Neural progenitor cell (in vitro differentiated cells): ENCODE results near the gene NHEJ1. TPM values are rescaled to one million over a fixed set of nuclear protein-coding genes. Genes with fewer than 3 reads are reported as not detected.

Source experiments
- DNase-seq: peaks from one replicate; pipeline ENCODE4 v3.0.0-alpha.2; 2016; ENCODE audit warnings: low spot score
- H2AFZ ChIP-seq: fragments of 200-600 bp; sonication (generic); replicated peaks from 2 replicates; pipeline ENCODE4 v1.6.1; 2016; ENCODE audit warnings: antibody characterized with exemption
- H3F3A ChIP-seq: fragments of 200-600 bp; sonication (generic); 2 replicates; pipeline ENCODE4 v1.6.1; 2016; ENCODE audit warnings: antibody characterized with exemption, low read depth
- H3K27ac ChIP-seq: fragments of 200-600 bp; sonication (generic); 2 replicates; pipeline ENCODE4 v1.5.1; 2016; ENCODE audit warnings: mild to moderate bottlenecking
- H3K27me3 ChIP-seq: fragments of 200-600 bp; sonication (generic); 2 replicates; pipeline ENCODE4 v1.6.1; 2016; ENCODE audit warnings: mild to moderate bottlenecking, moderate library complexity
- H3K36me3 ChIP-seq: fragments of 200-600 bp; sonication (generic); 2 replicates; pipeline ENCODE4 v1.5.1; 2016
- H3K4me1 ChIP-seq: fragments of 200-600 bp; sonication (generic); 2 replicates; pipeline ENCODE4 v1.6.1; 2016; ENCODE audit warnings: mixed run types
- H3K4me2 ChIP-seq: fragments of 200-600 bp; sonication (generic); 2 replicates; pipeline ENCODE4 v1.6.1; 2016
- H3K4me3 ChIP-seq: fragments of 200-600 bp; sonication (generic); 2 replicates; pipeline ENCODE4 v1.5.1; 2016
- H3K79me2 ChIP-seq: fragments of 200-600 bp; sonication (generic); 2 replicates; pipeline ENCODE4 v1.6.1; 2016; ENCODE audit warnings: low read depth
- H3K9ac ChIP-seq: fragments of 200-600 bp; sonication (generic); 2 replicates; pipeline ENCODE4 v1.6.1; 2016
- H3K9me3 ChIP-seq: fragments of 200-600 bp; sonication (generic); 2 replicates; pipeline ENCODE4 v1.5.1; 2016; ENCODE audit warnings: low read depth
- H4K20me1 ChIP-seq: fragments of 200-600 bp; sonication (generic); 2 replicates; pipeline ENCODE4 v1.6.1; 2016; ENCODE audit warnings: low read depth
- H3K27ac Mint-ChIP-seq: 3 replicates; pipeline ENCODE4 v1.8.0; 2021; ENCODE audit warnings: mixed read lengths
- H3K27me3 Mint-ChIP-seq: 2 replicates; pipeline ENCODE4 v1.8.0; 2022; ENCODE audit warnings: low read depth, mild to moderate bottlenecking, inconsistent platforms, moderate library complexity, mixed read lengths; ENCODE audit not compliant: insufficient read depth
- H3K36me3 Mint-ChIP-seq: 3 replicates; pipeline ENCODE4 v1.8.0; 2021; ENCODE audit warnings: mixed read lengths
- H3K4me1 Mint-ChIP-seq: 3 replicates; pipeline ENCODE4 v1.8.0; 2021; ENCODE audit warnings: mixed read lengths
- H3K4me3 Mint-ChIP-seq: 3 replicates; pipeline ENCODE4 v1.8.0; 2021; ENCODE audit warnings: mild to moderate bottlenecking, moderate library complexity, mixed read lengths
- H3K9me3 Mint-ChIP-seq: 3 replicates; pipeline ENCODE4 v1.8.0; 2020; ENCODE audit warnings: mixed read lengths
- EZH2 ChIP-seq: fragments of 200-600 bp; sonication (generic); IDR thresholded peaks from 2 replicates; pipeline ENCODE4 v1.6.1; 2017; ENCODE audit warnings: antibody characterized with exemption, mild to moderate bottlenecking, moderate library complexity
- EZH2phosphoT487 ChIP-seq: fragments of 200-600 bp; sonication (generic); IDR thresholded peaks from 2 replicates; pipeline ENCODE4 v1.6.1; 2017; ENCODE audit warnings: antibody characterized with exemption
- total RNA-seq: library from RNA; depleted of rRNA; stranded (reverse); fragments of >200 nt; gene quantifications from 2 replicates; pipeline ENCODE4 v1.2.3, GENCODE V29; 2015; ENCODE audit warnings: low replicate concordance
- TF ChIP-seq, protein P1 (sequence below): fragments of 200-600 bp; sonication (generic); IDR thresholded peaks from 2 replicates; pipeline ENCODE4 v1.5.1; 2017; ENCODE audit warnings: antibody characterized with exemption, mild to moderate bottlenecking

Gene NHEJ1
- total RNA-seq, 1 donor from 2014 or later: 25.5 TPM

DNA sequence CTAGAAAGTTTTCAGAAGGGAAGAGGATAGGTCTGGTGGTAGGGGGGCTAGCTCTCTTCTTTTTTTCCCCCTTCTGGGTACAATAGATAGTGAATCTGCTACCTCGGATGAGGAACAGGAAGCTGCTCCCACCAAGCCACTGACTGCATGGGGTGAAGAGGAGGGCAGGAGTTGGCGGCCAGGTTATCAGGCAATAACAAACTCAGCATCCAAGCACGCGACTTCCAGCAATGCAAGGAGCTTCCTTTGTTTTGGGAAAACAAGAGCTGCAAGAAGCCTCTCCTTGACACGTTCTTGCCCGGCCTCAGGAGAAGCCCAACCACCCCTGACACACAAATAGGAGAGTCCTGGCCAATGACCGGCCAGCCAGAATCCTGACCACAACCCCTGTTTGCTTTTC is 32.2 kb downstream of the NHEJ1 start:
- H3K4me1 ChIP-seq: no peaks in the 10 kb centered on the region
- H3K27me3 Mint-ChIP-seq: peaks cover 2% of the 10 kb centered on the region

GRCh38 chr2:219127037-219127635 is 33.5 kb downstream of the NHEJ1 start:
- Mint-ChIP-seq H3K9me3 (no peaks in the 10 kb centered on the region), H3K27me3 (no peaks in the 10 kb centered on the region), H3K4me3 (no peak overlapping the region), H3K36me3 (no peaks in the 10 kb centered on the region), H3K27ac (no peak overlapping the region), H3K4me1 (peaks cover 11% of the 10 kb centered on the region)
- Histone ChIP-seq H3K36me3 (no peaks in the 10 kb centered on the region), H3K4me2 (no peak overlapping the region), H3K79me2 (no peaks in the 10 kb centered on the region), H3K4me3 (no peak overlapping the region), H3K9me3 (no peaks in the 10 kb centered on the region), H3K27ac (no peak overlapping the region), H3K9ac (no peak overlapping the region), H4K20me1 (peaks cover 11% of the 10 kb centered on the region), H3K27me3 (no peaks in the 10 kb centered on the region), H3K4me1 (no peaks in the 10 kb centered on the region), H3F3A (no peaks in the 10 kb centered on the region), H2AFZ (no peak overlapping the region)
- TF ChIP-seq EZH2phosphoT487 (no peak), EZH2 (no peak)
- TF ChIP-seq, protein P1, sequence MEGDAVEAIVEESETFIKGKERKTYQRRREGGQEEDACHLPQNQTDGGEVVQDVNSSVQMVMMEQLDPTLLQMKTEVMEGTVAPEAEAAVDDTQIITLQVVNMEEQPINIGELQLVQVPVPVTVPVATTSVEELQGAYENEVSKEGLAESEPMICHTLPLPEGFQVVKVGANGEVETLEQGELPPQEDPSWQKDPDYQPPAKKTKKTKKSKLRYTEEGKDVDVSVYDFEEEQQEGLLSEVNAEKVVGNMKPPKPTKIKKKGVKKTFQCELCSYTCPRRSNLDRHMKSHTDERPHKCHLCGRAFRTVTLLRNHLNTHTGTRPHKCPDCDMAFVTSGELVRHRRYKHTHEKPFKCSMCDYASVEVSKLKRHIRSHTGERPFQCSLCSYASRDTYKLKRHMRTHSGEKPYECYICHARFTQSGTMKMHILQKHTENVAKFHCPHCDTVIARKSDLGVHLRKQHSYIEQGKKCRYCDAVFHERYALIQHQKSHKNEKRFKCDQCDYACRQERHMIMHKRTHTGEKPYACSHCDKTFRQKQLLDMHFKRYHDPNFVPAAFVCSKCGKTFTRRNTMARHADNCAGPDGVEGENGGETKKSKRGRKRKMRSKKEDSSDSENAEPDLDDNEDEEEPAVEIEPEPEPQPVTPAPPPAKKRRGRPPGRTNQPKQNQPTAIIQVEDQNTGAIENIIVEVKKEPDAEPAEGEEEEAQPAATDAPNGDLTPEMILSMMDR: no peak
- DNase-seq: no peak

More for the DNA sequence above, 32.2 kb downstream of the NHEJ1 start:
- Mint-ChIP-seq H3K9me3 (no peaks in the 10 kb centered on the region), H3K36me3 (no peaks in the 10 kb centered on the region), H3K4me1 (peaks cover under 1% of the 10 kb centered on the region), H3K4me3 (no peak overlapping the region), H3K27ac (no peak overlapping the region)
- Histone ChIP-seq H3K9ac (no peak overlapping the region), H2AFZ (no peak overlapping the region), H3F3A (no peaks in the 10 kb centered on the region), H3K36me3 (no peaks in the 10 kb centered on the region), H3K9me3 (no peaks in the 10 kb centered on the region), H3K4me2 (no peak overlapping the region), H4K20me1 (peaks cover 7% of the 10 kb centered on the region), H3K79me2 (no peaks in the 10 kb centered on the region), H3K27ac (no peak overlapping the region), H3K4me3 (no peak overlapping the region), H3K27me3 (no peaks in the 10 kb centered on the region)
- no peak for TF ChIP-seq EZH2phosphoT487
- TF ChIP-seq, protein P1: no peak
- TF ChIP-seq EZH2: no peak
- no peak for DNase-seq

DNA sequence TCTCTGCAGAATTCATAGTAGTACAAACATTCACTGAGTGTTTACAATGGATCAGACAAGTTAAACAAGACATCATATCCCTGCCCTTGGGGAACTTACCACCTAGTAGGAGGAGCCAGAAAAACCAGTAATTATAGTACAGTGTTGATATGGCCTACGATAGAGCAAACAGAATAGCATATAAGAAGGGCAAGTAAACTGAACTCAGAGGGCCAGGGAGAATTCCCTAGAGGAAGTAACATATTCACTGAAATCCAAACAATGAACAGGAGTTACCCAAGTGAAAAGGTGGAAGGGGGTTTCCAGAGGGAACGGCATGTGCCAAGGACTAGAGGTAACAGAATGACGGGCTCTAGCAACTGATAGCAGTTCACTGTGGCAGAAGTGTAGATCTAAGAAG is 34.1 kb downstream of the NHEJ1 start:
- H3K4me3 ChIP-seq: no peak overlapping the region
- H3K36me3 ChIP-seq: no peaks in the 10 kb centered on the region
- no peak overlapping the region for H3K4me2 ChIP-seq
- H3K79me2 ChIP-seq: no peaks in the 10 kb centered on the region
- Mint-ChIP-seq H3K27ac (no peak overlapping the region), H3K4me1 (peaks cover 11% of the 10 kb centered on the region), H3K27me3 (no peaks in the 10 kb centered on the region), H3K9me3 (no peaks in the 10 kb centered on the region), H3K36me3 (no peaks in the 10 kb centered on the region), H3K4me3 (no peak overlapping the region)
- H3K27me3 ChIP-seq: no peaks in the 10 kb centered on the region
- TF ChIP-seq, protein P1: no peak
- TF ChIP-seq EZH2: no peak
- no peak for TF ChIP-seq EZH2phosphoT487
- no peaks in the 10 kb centered on the region for H3F3A ChIP-seq
- no peaks in the 10 kb centered on the region for H3K4me1 ChIP-seq
- no peak for DNase-seq
- no peaks in the 10 kb centered on the region for H3K9me3 ChIP-seq
- no peak overlapping the region for H3K27ac ChIP-seq
- peaks cover 14% of the 10 kb centered on the region for H4K20me1 ChIP-seq
- no peak overlapping the region for H2AFZ ChIP-seq
- no peak overlapping the region for H3K9ac ChIP-seq
